ENCODE results near the gene SRSF12.
A peak's percentile ranks its signal among the peaks of the same experiment; 100 is the strongest.

SRSF12 gene

DNA sequence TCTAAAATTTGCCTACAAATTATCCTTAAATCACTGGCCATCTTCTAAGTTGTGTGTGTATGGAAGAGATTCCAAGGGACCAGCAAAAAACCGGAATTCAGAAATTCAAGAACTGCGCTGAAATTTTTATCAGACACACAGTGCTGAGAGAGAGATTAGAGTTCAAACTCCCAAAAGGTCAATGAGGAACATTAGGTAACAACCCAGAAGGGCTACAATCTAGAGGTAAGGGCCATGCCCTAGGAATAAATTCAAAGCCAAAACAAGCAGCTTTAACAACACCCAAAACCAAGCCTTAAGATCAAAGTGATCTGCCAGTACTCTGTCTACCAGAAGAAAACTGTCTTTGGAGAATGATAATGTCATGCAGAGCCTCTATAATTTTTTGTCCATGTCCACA is 17.8 kb downstream of the SRSF12 start:
- H3K4me3 ChIP-seq (ENCODE audit: low read depth, low read length), result no peak overlapping the region
- TF ChIP-seq, protein P1, sequence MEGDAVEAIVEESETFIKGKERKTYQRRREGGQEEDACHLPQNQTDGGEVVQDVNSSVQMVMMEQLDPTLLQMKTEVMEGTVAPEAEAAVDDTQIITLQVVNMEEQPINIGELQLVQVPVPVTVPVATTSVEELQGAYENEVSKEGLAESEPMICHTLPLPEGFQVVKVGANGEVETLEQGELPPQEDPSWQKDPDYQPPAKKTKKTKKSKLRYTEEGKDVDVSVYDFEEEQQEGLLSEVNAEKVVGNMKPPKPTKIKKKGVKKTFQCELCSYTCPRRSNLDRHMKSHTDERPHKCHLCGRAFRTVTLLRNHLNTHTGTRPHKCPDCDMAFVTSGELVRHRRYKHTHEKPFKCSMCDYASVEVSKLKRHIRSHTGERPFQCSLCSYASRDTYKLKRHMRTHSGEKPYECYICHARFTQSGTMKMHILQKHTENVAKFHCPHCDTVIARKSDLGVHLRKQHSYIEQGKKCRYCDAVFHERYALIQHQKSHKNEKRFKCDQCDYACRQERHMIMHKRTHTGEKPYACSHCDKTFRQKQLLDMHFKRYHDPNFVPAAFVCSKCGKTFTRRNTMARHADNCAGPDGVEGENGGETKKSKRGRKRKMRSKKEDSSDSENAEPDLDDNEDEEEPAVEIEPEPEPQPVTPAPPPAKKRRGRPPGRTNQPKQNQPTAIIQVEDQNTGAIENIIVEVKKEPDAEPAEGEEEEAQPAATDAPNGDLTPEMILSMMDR (IDR thresholded peaks at IDR 0.05; ENCODE audit: borderline replicate concordance, insufficient read depth, low read depth, low read length), result no peak

DNA sequence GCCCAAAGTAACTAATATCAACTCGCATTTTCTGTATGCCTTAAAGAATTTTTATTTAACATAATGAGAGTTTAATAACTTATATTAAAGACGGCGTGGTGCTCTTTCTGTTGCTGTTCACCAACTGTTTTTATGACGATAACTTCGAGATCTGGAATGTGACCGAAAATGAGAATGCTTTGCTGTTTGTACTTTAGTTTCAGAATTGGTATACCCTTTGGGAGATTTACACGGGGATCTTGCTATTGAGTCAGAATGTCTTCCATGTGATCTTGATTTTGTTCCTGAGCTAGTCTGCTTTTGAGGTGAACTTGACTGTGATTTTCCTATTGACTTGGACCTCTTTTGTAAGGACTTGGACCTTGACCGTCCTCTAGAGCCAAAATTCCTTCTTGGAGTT is 19.4 kb downstream of the SRSF12 start:
- H3K4me3 ChIP-seq (ENCODE audit: low read depth, low read length), result no peak overlapping the region
- TF ChIP-seq, protein P1 (IDR thresholded peaks at IDR 0.05; ENCODE audit: borderline replicate concordance, insufficient read depth, low read depth, low read length), result no peak

DNA sequence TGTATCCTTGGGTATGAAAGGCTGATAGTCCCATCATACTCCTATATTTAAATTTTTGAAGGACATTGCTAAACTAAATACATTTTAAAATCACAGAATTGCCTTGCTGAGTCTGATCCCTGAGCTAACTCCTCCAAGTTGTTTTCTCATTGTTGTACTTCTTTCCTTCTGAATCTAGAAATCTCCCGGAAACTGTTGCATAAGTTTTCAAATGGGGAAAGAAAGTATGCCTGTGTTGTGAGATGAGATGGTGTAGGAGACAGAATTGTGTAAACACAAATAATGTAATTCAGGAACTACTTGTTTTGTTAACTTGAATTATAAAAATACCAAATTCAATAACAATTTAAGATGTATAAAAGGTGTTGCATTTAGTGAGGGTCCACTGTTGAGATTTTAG is 30.0 kb downstream of the SRSF12 start:
- TF ChIP-seq, protein P1 (IDR thresholded peaks at IDR 0.05; ENCODE audit: borderline replicate concordance, insufficient read depth, low read depth, low read length), result no peak
- H3K4me3 ChIP-seq (ENCODE audit: low read depth, low read length), result no peak overlapping the region

- no peak overlapping the region for H3K4me3 ChIP-seq (ENCODE audit: low read depth, low read length)
Measured at GRCh38 chr6:89085409-89086205, 32.3 kb downstream of the SRSF12 start.

GRCh38 chr6:89084954-89085353 is 32.9 kb downstream of the SRSF12 start:
- H3K4me3 ChIP-seq (ENCODE audit: low read depth, low read length), result no peak overlapping the region

More at GRCh38 chr6:89085409-89086205, 32.3 kb downstream of the SRSF12 start:
- TF ChIP-seq, protein P1 (IDR thresholded peaks at IDR 0.05; ENCODE audit: borderline replicate concordance, insufficient read depth, low read depth, low read length), result no peak

GRCh38 chr6:89084542-89084941 is 33.3 kb downstream of the SRSF12 start:
- no peak overlapping the region for H3K4me3 ChIP-seq (ENCODE audit: low read depth, low read length)
- TF ChIP-seq, protein P1 (IDR thresholded peaks at IDR 0.05; ENCODE audit: borderline replicate concordance, insufficient read depth, low read depth, low read length), result no peak

More at GRCh38 chr6:89084954-89085353, 32.9 kb downstream of the SRSF12 start:
- TF ChIP-seq, protein P1 (IDR thresholded peaks at IDR 0.05; ENCODE audit: borderline replicate concordance, insufficient read depth, low read depth, low read length), result no peak

DNA sequence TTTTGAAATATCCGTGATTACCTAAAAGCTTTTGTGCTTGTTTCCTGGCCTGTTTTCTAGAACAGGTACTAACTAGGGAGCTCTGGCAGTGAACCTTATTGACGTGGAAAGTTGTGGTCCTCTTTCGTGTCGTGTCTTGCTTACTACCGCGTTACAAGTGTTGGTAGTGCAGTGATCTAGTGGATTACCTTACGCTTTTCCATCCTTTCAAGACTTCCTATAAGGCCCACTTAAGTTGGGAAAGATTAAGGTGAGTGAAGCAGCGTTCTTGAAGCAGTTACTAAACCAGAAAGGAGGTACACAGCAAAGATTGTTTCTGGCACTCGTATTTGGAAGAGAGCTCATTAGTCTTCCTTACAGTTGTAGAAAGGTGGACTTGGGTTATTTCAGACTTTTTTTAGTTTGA is 35.4 kb downstream of the SRSF12 start:
- TF ChIP-seq, protein P1 (IDR thresholded peaks at IDR 0.05; ENCODE audit: borderline replicate concordance, insufficient read depth, low read depth, low read length), result no peak
- peak overlapping the region; percentile 87 for H3K4me3 ChIP-seq (ENCODE audit: low read depth, low read length)

Measured in GM12875 (cell line).